Skeletal muscle tissue (tissue), 4 donors: ENCODE results near the gene CD63. TPM values are rescaled to one million over a fixed set of nuclear protein-coding genes. Genes with fewer than 3 reads are reported as not detected.

Experiments
- H3K27ac ChIP-seq: one replicate; pipeline ENCODE4 v1.7.0; 2013; ENCODE audit warnings: mild to moderate bottlenecking, low read depth, low read length, inconsistent platforms
- H3K27me3 ChIP-seq, 3 donors: one replicate each; pipeline ENCODE4 v1.7.0; 2013; ENCODE audit warnings: low read length in 3 of 3; ENCODE audit not compliant: control insufficient read depth in 3 of 3, insufficient read depth in 3 of 3
- H3K36me3 ChIP-seq, 3 donors: one replicate each; pipeline ENCODE4 v1.7.0; 2013; ENCODE audit warnings: low read length in 3 of 3; ENCODE audit not compliant: control insufficient read depth in 3 of 3, insufficient read depth in 3 of 3
- H3K4me1 ChIP-seq, 3 donors: one replicate each; pipeline ENCODE4 v1.7.0; 2013; ENCODE audit warnings: low read length in 3 of 3, mild to moderate bottlenecking in 3 of 3; ENCODE audit not compliant: control insufficient read depth in 3 of 3, insufficient read depth in 3 of 3
- H3K4me3 ChIP-seq, 3 donors: one replicate each; pipeline ENCODE4 v1.7.0; 2013; ENCODE audit warnings: low read length in 3 of 3
- H3K9ac ChIP-seq, 3 donors: one replicate each; pipeline ENCODE4 v1.7.0; 2013; ENCODE audit warnings: low read length in 3 of 3, mild to moderate bottlenecking in 3 of 3, moderate library complexity in 2 of 3, low read depth in 1 of 3
- H3K9me3 ChIP-seq, 3 donors: one replicate each; pipeline ENCODE4 v1.7.0; 2013; ENCODE audit warnings: low read length in 3 of 3; ENCODE audit not compliant: control insufficient read depth in 3 of 3
- total RNA-seq: library from RNA; depleted of rRNA; stranded (reverse); fragments of >200 nt; gene quantifications from one replicate; pipeline ENCODE4 v1.2.3, GENCODE V29; 2014
- donor health status: Osteomylitis.

Gene CD63
- total RNA-seq, 1 donor from 2014 or later = 1,640 TPM

DNA sequence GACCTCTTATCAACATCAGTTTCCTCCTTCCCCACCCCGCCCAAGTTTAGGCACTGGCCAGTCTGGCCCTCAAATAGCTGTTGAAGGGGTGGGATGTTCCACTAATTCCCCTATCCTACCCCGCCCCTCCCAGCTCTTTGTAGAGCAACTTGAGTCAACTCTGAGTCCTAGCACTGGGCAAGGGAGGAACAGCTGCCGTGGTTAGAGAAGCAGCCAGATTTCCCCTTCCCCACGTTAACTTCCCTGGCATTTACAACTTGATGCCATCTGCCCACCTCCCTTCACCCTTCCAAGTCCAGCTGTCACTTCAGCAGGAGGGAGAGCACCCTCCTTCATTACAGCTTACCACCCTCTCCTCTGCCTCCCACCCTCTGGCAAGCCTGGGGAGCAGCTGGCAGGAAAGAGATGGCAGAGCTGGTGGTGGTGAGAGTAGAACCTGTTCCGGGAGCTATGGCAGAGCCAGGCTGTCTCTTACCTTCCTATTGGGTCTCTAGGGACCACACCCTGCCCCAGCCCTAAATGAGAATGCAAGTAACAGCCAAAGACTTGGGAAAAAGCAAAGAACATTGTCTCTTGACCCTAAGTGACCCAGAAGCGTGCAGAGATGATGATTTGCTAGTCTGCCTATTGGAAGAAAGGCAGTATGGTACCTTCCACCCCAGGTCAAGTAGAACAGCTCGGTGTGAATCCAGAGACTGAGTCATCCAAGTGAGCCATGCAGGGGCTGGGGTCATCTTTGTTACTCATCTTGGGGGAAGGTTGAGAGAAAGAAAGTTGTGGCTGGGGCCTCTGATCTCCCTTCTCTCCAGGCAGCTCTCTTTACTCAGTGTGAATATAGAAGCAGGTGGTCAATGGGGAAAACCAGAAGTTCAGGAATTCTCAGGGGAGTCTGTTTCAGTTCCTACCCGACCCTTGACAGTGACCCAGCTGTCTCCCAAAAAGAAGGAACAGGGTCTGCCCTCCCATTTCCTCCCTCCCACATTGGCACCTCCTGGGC lies 11.5 kb downstream of the CD63 start:
- peaks cover 80 to 87% (median 81%) of the 10 kb centered on the region in 3 donors for H3K4me1 ChIP-seq
- peak overlapping the region; percentile 86 to 90 (median 89) for H3K9ac ChIP-seq
- H3K36me3 ChIP-seq = peaks cover 0 to 5% (median 2%) of the 10 kb centered on the region in 3 donors

GRCh38 chr12:55716582-55716957 lies 12.2 kb downstream of the CD63 start:
- peaks cover 81 to 91% (median 81%) of the 10 kb centered on the region in 3 donors for H3K4me1 ChIP-seq
- peak overlapping the region; percentile 78 to 84 (median 82) for H3K4me3 ChIP-seq
- H3K27me3 ChIP-seq = no peaks in the 10 kb centered on the region
- peak overlapping the region; percentile 86 to 90 (median 89) for H3K9ac ChIP-seq
- no peaks in the 10 kb centered on the region for H3K9me3 ChIP-seq
- H3K27ac ChIP-seq = peak overlapping the region; percentile 91
- peaks cover 0 to 5% (median 2%) of the 10 kb centered on the region in 3 donors for H3K36me3 ChIP-seq

More for the DNA sequence above, 11.5 kb downstream of the CD63 start:
- Histone ChIP-seq H3K27me3 (no peaks in the 10 kb centered on the region), H3K9me3 (no peaks in the 10 kb centered on the region), H3K4me3 (peak overlapping the region; percentile 78 to 84 (median 82)), H3K27ac (peak overlapping the region; percentile 91)

DNA sequence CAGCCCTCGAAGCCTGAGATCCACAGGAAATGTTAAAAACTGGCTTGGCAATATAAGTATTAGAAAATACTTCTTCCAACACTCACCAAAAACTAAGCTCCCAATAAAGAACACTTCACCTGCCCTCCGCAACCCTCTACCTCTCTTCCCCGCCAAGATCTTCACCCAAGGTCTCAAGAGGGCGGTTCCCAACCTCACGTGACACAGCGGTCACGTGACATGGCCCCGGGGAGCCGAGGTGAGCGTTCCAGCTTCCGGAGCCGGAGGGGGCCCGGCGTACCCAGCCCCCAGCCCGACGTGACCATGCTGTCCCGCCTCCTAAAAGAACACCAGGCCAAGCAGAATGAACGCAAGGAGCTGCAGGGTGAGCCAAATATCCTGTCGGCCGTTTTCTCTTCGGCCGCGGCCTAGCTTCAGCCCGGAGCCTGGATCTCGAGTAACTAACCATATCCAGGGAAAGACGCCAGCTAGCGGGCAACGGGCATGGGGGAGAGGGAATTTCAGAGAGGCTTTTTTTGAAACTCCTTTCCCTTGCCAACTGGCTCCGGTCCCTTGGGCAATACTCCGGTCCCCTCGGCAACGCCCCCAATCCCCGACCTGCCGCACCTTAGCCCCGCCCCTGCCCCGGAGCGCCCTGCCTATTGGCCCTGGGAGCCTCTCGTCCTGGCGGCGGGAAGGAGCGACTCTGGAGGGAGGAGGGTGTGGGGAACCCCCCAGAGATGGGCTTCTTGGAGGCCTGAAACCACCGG lies 12.8 kb downstream of the CD63 start, which contains the start of gene BLOC1S1:
Gene BLOC1S1 (plus strand): TSS at position 214 of the 749 bp plus-strand sequence. CDS start 6 bp downstream, at position 220.
- Histone ChIP-seq H3K27me3 (no peaks in the 10 kb centered on the region), H3K9me3 (no peaks in the 10 kb centered on the region), H3K4me3 (peak within 1 kb of the TSS; percentile 78 to 84 (median 82)), H3K9ac (peak within 1 kb of the TSS; percentile 86 to 90 (median 89)), H3K27ac (peak within 1 kb of the TSS; percentile 91), H3K4me1 (peaks cover 75 to 85% (median 75%) of the 10 kb centered on the region in 3 donors), H3K36me3 (peaks cover 0 to 5% (median 2%) of the 10 kb centered on the region in 3 donors)

GRCh38 chr12:55715169-55715764 lies 13.5 kb downstream of the CD63 start:
- H3K4me1 ChIP-seq = peaks cover 68 to 78% (median 68%) of the 10 kb centered on the region in 3 donors
- H3K27ac ChIP-seq = peak overlapping the region; percentile 91
- H3K4me3 ChIP-seq = peak overlapping the region; percentile 78 to 84 (median 82)
- no peaks in the 10 kb centered on the region for H3K9me3 ChIP-seq
- peaks cover 0 to 5% (median 2%) of the 10 kb centered on the region in 3 donors for H3K36me3 ChIP-seq
- peak overlapping the region; percentile 86 to 90 (median 89) for H3K9ac ChIP-seq
- no peaks in the 10 kb centered on the region for H3K27me3 ChIP-seq

DNA sequence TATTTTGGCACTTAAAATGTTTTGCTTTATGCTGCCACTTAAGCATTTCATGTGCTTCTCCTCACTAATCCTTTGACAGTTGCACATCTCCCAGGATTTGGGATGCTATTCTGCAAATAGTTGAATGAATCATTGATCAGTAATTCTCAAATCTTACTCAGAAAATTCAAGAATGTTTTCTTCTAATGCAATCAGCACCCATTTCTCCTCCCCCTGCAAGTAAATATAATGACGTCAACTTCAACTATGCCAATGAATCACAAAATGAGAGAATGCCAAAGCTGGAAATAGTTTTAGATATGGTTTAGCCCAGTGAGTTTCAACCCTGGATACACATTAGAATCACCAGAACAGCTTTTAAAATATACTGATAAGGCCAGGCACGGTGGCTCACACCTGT lies 15.1 kb downstream of the CD63 start:
- H3K36me3 ChIP-seq = peaks cover 0 to 2% (median 0%) of the 10 kb centered on the region in 3 donors
- H3K27ac ChIP-seq = peak overlapping the region; percentile 88
- peak overlapping the region in 1 of 3 donors; percentile 85 for H3K9ac ChIP-seq
- H3K9me3 ChIP-seq = no peaks in the 10 kb centered on the region
- peaks cover 59 to 71% (median 63%) of the 10 kb centered on the region in 3 donors for H3K4me1 ChIP-seq
- H3K27me3 ChIP-seq = no peaks in the 10 kb centered on the region
- H3K4me3 ChIP-seq = peak overlapping the region in 2 of 3 donors; percentile 88 to 97

- Histone ChIP-seq H3K9me3 (no peaks in the 10 kb centered on the region), H3K27me3 (no peaks in the 10 kb centered on the region), H3K36me3 (peaks cover 0 to 2% (median 0%) of the 10 kb centered on the region in 3 donors), H3K4me3 (peak overlapping the region; percentile 76 to 97 (median 88)), H3K9ac (peak overlapping the region; percentile 73 to 86 (median 85)), H3K27ac (peak overlapping the region; percentile 88), H3K4me1 (peaks cover 55 to 67% (median 59%) of the 10 kb centered on the region in 3 donors)
These were observed 16.0 kb downstream of the CD63 start for GRCh38 chr12:55712700-55713415.

DNA sequence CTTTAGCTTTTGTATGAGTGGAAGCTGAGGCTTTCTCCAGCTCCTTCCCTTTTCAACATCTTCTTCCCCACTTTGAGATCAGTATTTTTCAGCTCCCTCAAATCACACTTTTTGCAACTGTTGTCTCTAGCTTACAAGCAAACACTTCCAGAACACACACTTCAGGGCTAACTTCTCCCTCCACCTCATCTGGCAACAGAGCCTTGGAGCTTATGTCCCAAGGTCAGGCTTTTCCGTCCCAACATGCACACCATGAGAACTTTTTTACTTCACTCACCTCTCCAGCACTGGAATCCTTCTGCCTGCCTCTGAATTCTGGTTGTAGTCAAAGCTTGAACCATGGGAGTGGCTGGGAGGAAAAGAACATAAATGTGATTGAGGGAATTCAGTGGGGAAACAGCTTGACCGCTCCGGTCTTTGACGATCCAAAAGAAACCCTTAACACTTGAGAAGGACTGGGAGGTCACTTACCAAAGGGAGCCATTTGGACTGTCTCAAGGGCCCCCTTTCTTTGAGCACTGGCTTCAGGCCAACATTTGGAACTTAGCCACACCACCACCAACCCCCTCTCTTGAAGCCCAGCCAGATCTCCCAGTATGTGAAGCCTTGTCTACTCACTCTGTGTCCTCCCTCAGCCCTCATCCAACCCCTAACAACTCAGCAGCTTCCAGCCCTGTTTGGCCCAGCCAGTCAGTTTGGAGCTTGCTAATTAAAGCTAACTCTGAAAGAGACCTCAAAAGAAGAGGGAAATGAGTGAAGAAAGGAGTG lies 16.8 kb downstream of the CD63 start:
- Histone ChIP-seq H3K27ac (peak overlapping the region; percentile 88), H3K27me3 (no peaks in the 10 kb centered on the region), H3K9me3 (no peaks in the 10 kb centered on the region), H3K36me3 (peaks cover 0 to 2% (median 0%) of the 10 kb centered on the region in 3 donors), H3K4me3 (peak overlapping the region; percentile 76 to 97 (median 88)), H3K4me1 (peaks cover 46 to 64% (median 50%) of the 10 kb centered on the region in 3 donors), H3K9ac (peak overlapping the region; percentile 73 to 86 (median 85))

GRCh38 chr12:55708695-55709233 lies 20.0 kb downstream of the CD63 start:
- H3K27ac ChIP-seq = peak overlapping the region; percentile 88
- no peaks in the 10 kb centered on the region for H3K27me3 ChIP-seq
- H3K9ac ChIP-seq = peak overlapping the region; percentile 37 to 85 (median 79)
- H3K4me1 ChIP-seq = peaks cover 49 to 65% (median 50%) of the 10 kb centered on the region in 3 donors
- no peaks in the 10 kb centered on the region for H3K9me3 ChIP-seq
- peak overlapping the region; percentile 88 to 97 (median 90) for H3K4me3 ChIP-seq
- H3K36me3 ChIP-seq = peaks cover 0 to 1% (median 0%) of the 10 kb centered on the region in 3 donors
